Fibroblast of skin of abdomen (primary cell): ENCODE data around the gene COX17.

Source experiments
- DNase-seq: peaks from one replicate; pipeline ENCODE4 v3.0.0-alpha.2; 2013

The COX17 gene

GRCh38 chr3:119673875-119674274, 3.3 kb downstream of the COX17 start:
- DNase-seq, result no peak

- no peak for DNase-seq
Observed at GRCh38 chr3:119672776-119673175, 4.4 kb downstream of the COX17 start.

GRCh38 chr3:119669906-119670570, 7.2 kb downstream of the COX17 start:
- DNase-seq, result no peak

- DNase-seq, result no peak
Observed at GRCh38 chr3:119665954-119666559, 11.1 kb downstream of the COX17 start.

GRCh38 chr3:119664850-119665379, 12.3 kb downstream of the COX17 start:
- peak; percentile 20 for DNase-seq

GRCh38 chr3:119664370-119664769, 12.8 kb downstream of the COX17 start:
- peak; percentile 14 for DNase-seq

- peak; percentile 68 for DNase-seq
Observed at GRCh38 chr3:119663885-119664284, 13.3 kb downstream of the COX17 start.

- peak; percentile 69 for DNase-seq
Observed at GRCh38 chr3:119662604-119663373, 14.4 kb downstream of the COX17 start.

- DNase-seq, result peak; percentile 26
Observed at GRCh38 chr3:119660474-119661440, 16.4 kb downstream of the COX17 start, which contains the start of gene POPDC2. POPDC2 (minus strand) TSS chr3:119660589; CDS start chr3:119660423, 166 bp downstream.

- DNase-seq, result no peak
Observed at GRCh38 chr3:119659606-119660291, 17.5 kb downstream of the COX17 start.

- DNase-seq, result no peak
Observed at GRCh38 chr3:119658994-119659393, 18.2 kb downstream of the COX17 start.

- no peak for DNase-seq
Observed at GRCh38 chr3:119657887-119658702, 19.1 kb downstream of the COX17 start.

GRCh38 chr3:119653876-119654275, 23.3 kb downstream of the COX17 start:
- DNase-seq, result no peak

- no peak for DNase-seq
Observed at GRCh38 chr3:119652306-119653033, 24.7 kb downstream of the COX17 start.

GRCh38 chr3:119649761-119650160, 27.4 kb downstream of the COX17 start:
- no peak for DNase-seq

- peak; percentile 36 for DNase-seq
Observed at GRCh38 chr3:119647843-119648575, 29.2 kb downstream of the COX17 start.

GRCh38 chr3:119647171-119647570, 30.0 kb downstream of the COX17 start:
- no peak for DNase-seq

- DNase-seq, result no peak
Observed at GRCh38 chr3:119645813-119646212, 31.4 kb downstream of the COX17 start.

- DNase-seq, result no peak
Observed at GRCh38 chr3:119644481-119644880, 32.7 kb downstream of the COX17 start.
